AG04450 (cell line): ENCODE results near the gene CNTNAP5. TPM values are rescaled to one million over a fixed set of nuclear protein-coding genes. Genes with fewer than 3 reads are reported as not detected.

ENCODE experiments used
- CTCF ChIA-PET: fragments of 300-600, 350-600 bp; formaldehyde crosslinking; extraction: SDS; loops from one replicate; lab custom pipeline; 2022; ENCODE audit warnings: antibody characterized with exemption, inconsistent platforms; lab: Charles Lee
- POLR2A ChIA-PET: fragments of 350-600 bp; formaldehyde crosslinking; extraction: SDS; loops from one replicate; lab custom pipeline; 2021; ENCODE audit warnings: antibody characterized with exemption, inconsistent platforms; lab: Yijun Ruan, JAX
- DNase-seq: peaks from one replicate; pipeline ENCODE4 v3.0.0-alpha.2; 2011; ENCODE audit warnings: low read depth, low spot score
- H3K27ac ChIP-seq: one replicate; pipeline ENCODE4 v1.5.1; 2012; ENCODE audit warnings: low read depth, low read length, control low read depth
- H3K27me3 ChIP-seq: one replicate; pipeline ENCODE4 v1.6.0; 2012; ENCODE audit warnings: low read length; ENCODE audit not compliant: control insufficient read depth, insufficient read depth
- H3K4me3 ChIP-seq: 2 replicates; pipeline ENCODE4 v1.5.1; 2011; ENCODE audit warnings: mild to moderate bottlenecking, low read depth, low read length, control low read depth
- H3K9me3 ChIP-seq: 2 replicates; pipeline ENCODE4 v1.5.1; 2012; ENCODE audit warnings: low read length; ENCODE audit not compliant: control insufficient read depth, insufficient read depth
- polyA plus RNA-seq: library from polyadenylated mRNA; depleted of rRNA; stranded (reverse); fragments of >200 nt; gene quantifications from 2 replicates; pipeline ENCODE4 v1.2.3, GENCODE V29; 2011
- TF ChIP-seq, protein P1 (sequence below): IDR thresholded peaks from 2 replicates; pipeline ENCODE4 v1.5.1; 2011; ENCODE audit warnings: low read depth, low read length, control low read depth, inconsistent platforms

The CNTNAP5 gene
- polyA plus RNA-seq, 1 experiment, result not detected

DNA sequence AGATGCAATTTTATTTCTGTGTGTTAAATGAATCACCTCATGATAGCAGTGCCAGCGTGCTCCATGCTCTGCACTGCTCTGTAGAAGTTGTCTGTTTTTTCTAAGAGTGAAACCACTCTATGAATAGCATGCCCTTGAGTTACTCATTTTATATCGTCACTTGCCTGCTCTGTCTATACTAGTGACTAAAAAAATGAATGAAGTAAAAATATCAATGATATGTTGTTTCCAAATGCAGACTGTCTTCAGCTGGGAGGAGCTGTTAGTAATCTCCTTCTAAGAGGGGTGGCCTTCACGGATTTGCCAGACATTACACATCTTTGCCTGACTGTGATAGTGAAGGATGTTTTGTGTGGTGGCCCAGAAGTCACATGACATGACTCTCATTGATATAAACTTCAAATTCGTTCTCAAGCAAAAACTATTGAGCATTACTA is 852.1 kb downstream of the CNTNAP5 start:
- CTCF ChIA-PET, result no interaction called here
- H3K27ac ChIP-seq, result no peak overlapping the region
- TF ChIP-seq, protein P1, sequence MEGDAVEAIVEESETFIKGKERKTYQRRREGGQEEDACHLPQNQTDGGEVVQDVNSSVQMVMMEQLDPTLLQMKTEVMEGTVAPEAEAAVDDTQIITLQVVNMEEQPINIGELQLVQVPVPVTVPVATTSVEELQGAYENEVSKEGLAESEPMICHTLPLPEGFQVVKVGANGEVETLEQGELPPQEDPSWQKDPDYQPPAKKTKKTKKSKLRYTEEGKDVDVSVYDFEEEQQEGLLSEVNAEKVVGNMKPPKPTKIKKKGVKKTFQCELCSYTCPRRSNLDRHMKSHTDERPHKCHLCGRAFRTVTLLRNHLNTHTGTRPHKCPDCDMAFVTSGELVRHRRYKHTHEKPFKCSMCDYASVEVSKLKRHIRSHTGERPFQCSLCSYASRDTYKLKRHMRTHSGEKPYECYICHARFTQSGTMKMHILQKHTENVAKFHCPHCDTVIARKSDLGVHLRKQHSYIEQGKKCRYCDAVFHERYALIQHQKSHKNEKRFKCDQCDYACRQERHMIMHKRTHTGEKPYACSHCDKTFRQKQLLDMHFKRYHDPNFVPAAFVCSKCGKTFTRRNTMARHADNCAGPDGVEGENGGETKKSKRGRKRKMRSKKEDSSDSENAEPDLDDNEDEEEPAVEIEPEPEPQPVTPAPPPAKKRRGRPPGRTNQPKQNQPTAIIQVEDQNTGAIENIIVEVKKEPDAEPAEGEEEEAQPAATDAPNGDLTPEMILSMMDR, result no peak
- no peaks in the 10 kb centered on the region for H3K27me3 ChIP-seq
- DNase-seq, result no peak
- POLR2A ChIA-PET, result no interaction called here
- peaks cover 2% of the 10 kb centered on the region; the same call in 1 of the 2 replicates for H3K9me3 ChIP-seq
- H3K4me3 ChIP-seq, result no peak overlapping the region

DNA sequence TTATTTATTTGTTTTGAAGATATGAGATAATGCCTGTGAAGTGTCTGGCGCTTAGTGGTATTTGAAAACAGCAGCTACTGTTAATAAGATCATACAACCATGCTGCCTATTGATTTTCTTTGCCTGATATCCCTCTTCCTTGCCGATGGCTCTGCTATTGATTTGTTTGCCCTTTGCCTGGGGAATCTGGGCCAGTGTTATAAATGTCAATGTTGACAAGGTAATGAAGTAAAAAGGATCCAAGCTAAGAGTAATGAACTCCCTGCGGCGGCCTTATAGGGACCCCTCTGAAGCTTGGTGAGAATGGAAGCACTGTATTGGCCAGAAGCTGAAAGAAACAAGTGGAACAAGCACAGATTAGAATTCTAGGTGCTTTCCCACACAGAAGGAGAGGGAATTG is 854.6 kb downstream of the CNTNAP5 start:
- CTCF ChIA-PET, result no interaction called here
- Histone ChIP-seq H3K4me3 (no peak overlapping the region), H3K9me3 (peaks cover 3% of the 10 kb centered on the region; the same call in 1 of the 2 replicates), H3K27me3 (no peaks in the 10 kb centered on the region), H3K27ac (no peak overlapping the region)
- DNase-seq, result no peak
- POLR2A ChIA-PET, result no interaction called here
- TF ChIP-seq, protein P1, result no peak

DNA sequence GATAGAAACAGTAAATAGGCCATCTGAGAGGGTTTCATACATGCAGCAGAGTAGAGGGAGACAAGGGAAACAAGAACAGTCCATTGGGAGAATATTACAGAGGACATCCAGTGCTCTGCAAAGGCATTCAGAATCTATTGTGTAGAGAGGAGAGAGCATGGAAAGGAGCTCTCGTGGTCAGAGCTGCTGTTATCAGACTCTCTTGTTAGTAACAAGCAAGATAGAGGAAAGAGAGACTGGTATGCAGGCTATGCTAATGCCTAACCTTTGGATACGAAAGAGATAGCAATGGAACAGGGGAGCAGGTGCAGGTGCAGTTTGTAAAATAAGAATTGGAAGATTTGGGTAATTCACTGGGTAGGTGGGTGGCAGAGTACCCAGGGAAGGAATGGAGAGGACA is 855.9 kb downstream of the CNTNAP5 start:
- H3K27ac ChIP-seq, result no peak overlapping the region
- ChIA-PET CTCF (no interaction called here), POLR2A (no interaction called here)
- H3K27me3 ChIP-seq, result no peaks in the 10 kb centered on the region
- TF ChIP-seq, protein P1, result no peak
- no peak for DNase-seq
- H3K4me3 ChIP-seq, result no peak overlapping the region
- H3K9me3 ChIP-seq, result peaks cover 3% of the 10 kb centered on the region; the same call in 1 of the 2 replicates

DNA sequence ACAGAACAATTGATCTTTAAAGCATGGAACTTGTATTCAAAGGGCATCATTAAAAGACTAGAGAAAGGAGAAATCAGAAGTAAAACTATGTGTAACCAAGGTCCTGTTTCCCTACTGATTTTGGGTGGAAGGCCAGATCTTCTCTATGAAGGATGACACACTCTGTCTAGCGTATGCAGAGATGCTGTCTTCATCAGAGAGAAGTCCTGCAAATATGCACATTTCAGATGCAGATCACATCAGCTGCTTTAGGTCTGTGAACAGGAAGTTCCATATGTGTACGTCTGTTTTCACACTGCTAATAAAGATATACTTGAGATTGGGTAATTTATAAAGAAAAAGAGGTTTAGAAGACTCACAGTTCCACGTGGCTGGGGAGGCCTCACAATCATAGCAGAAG is 857.3 kb downstream of the CNTNAP5 start:
- H3K9me3 ChIP-seq, result peaks cover 3% of the 10 kb centered on the region; the same call in 1 of the 2 replicates
- ChIA-PET POLR2A (no interaction called here), CTCF (no interaction called here)
- H3K27ac ChIP-seq, result no peak overlapping the region
- TF ChIP-seq, protein P1, result no peak
- H3K4me3 ChIP-seq, result no peak overlapping the region
- DNase-seq, result no peak
- no peaks in the 10 kb centered on the region for H3K27me3 ChIP-seq

DNA sequence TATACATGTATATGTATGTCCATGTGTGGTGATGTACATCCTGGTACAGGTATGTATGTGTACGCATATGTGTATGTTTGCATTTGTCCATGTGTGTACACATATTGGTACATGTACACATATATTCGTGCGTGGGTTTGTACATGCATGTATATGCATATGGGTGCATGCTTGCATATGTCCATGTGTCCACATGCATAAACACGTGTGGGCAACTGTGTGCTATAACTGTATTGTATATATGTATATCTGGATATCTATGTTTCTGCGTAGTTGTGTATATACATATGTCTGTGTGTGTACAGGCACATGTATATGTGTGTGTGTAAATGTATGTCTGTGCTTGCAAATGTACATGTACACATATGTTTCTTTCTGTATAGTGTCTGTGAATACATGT is 858.5 kb downstream of the CNTNAP5 start:
- CTCF ChIA-PET, result no interaction called here
- DNase-seq, result no peak
- Histone ChIP-seq H3K27me3 (no peaks in the 10 kb centered on the region), H3K27ac (no peak overlapping the region), H3K9me3 (peaks cover 3% of the 10 kb centered on the region; the same call in 1 of the 2 replicates), H3K4me3 (no peak overlapping the region)
- POLR2A ChIA-PET, result no interaction called here
- TF ChIP-seq, protein P1, result no peak
